GM23338 (cell line): ENCODE results near the gene CRMP1. TPM values are rescaled to one million over a fixed set of nuclear protein-coding genes. Genes with fewer than 3 reads are reported as not detected.

Experiments used
- ATAC-seq: fragments of 200-7000 bp; cut with Tn5 transposase; 3 replicates; pipeline ENCODE4 v1.9.1; 2020
- DNase-seq: peaks from one replicate; pipeline ENCODE4 v3.0.0-alpha.2; 2015; ENCODE audit warnings: low spot score
- H2AFZ ChIP-seq: fragments of 200-600 bp; sonication (generic); 2 replicates; pipeline ENCODE4 v1.8.0; 2016; ENCODE audit warnings: antibody characterized with exemption, mild to moderate bottlenecking, moderate library complexity
- H3F3A ChIP-seq: fragments of 200-600 bp; sonication (generic); replicated peaks from 2 replicates; pipeline ENCODE4 v1.8.0; 2017; ENCODE audit warnings: antibody characterized with exemption, mixed run types, low read depth
- H3K27ac ChIP-seq: fragments of 200-600 bp; sonication (generic); 2 replicates; pipeline ENCODE4 v1.6.1; 2016; ENCODE audit warnings: low read depth
- H3K27me3 ChIP-seq: fragments of 200-600 bp; sonication (generic); 2 replicates; pipeline ENCODE4 v1.8.0; 2016; ENCODE audit warnings: mild to moderate bottlenecking, mixed run types, moderate library complexity; ENCODE audit not compliant: insufficient read depth
- H3K36me3 ChIP-seq: fragments of 200-600 bp; sonication (generic); 2 replicates; pipeline ENCODE4 v1.8.0; 2016; ENCODE audit warnings: mild to moderate bottlenecking; ENCODE audit not compliant: insufficient read depth
- H3K4me1 ChIP-seq: fragments of 200-600 bp; sonication (generic); 2 replicates; pipeline ENCODE4 v1.8.0; 2016; ENCODE audit warnings: mild to moderate bottlenecking, moderate library complexity; ENCODE audit not compliant: insufficient read depth
- H3K4me2 ChIP-seq: fragments of 200-600 bp; sonication (generic); 2 replicates; pipeline ENCODE4 v1.7.1; 2017; ENCODE audit warnings: mixed run types
- H3K4me3 ChIP-seq: fragments of 200-600 bp; sonication (generic); 2 replicates; pipeline ENCODE4 v1.6.1; 2016; ENCODE audit warnings: mixed run types
- H3K79me2 ChIP-seq: fragments of 200-600 bp; sonication (generic); replicated peaks from 2 replicates; pipeline ENCODE4 v1.8.0; 2017; ENCODE audit warnings: mild to moderate bottlenecking; ENCODE audit not compliant: insufficient read depth
- H3K9me2 ChIP-seq: fragments of 200-600 bp; sonication (generic); 2 replicates; pipeline ENCODE4 v1.8.0; 2017; ENCODE audit not compliant: insufficient read depth
- H4K20me1 ChIP-seq: fragments of 200-600 bp; sonication (generic); replicated peaks from 2 replicates; pipeline ENCODE4 v1.8.0; 2017; ENCODE audit warnings: mild to moderate bottlenecking; ENCODE audit not compliant: insufficient read depth
- H3K27ac Mint-ChIP-seq: 2 replicates; pipeline ENCODE4 v1.8.0; 2020; ENCODE audit warnings: inconsistent platforms, mild to moderate bottlenecking, moderate library complexity, mixed read lengths
- H3K27me3 Mint-ChIP-seq: 3 replicates; pipeline ENCODE4 v1.8.0; 2022; ENCODE audit warnings: low read depth, mild to moderate bottlenecking, moderate library complexity, mixed read lengths, inconsistent platforms; ENCODE audit not compliant: insufficient read depth, poor library complexity
- H3K36me3 Mint-ChIP-seq: 3 replicates; pipeline ENCODE4 v1.8.0; 2021; ENCODE audit warnings: low read depth, mild to moderate bottlenecking, inconsistent platforms, moderate library complexity, mixed read lengths
- H3K4me1 Mint-ChIP-seq: 3 replicates; pipeline ENCODE4 v1.8.0; 2020; ENCODE audit warnings: mild to moderate bottlenecking, inconsistent platforms, mixed read lengths
- H3K4me3 Mint-ChIP-seq: 3 replicates; pipeline ENCODE4 v1.8.0; 2021; ENCODE audit warnings: moderate library complexity, mild to moderate bottlenecking, inconsistent platforms, mixed read lengths
- H3K9me3 Mint-ChIP-seq: 3 replicates; pipeline ENCODE4 v1.8.0; 2020; ENCODE audit warnings: moderate library complexity, mild to moderate bottlenecking, inconsistent platforms, mixed read lengths
- CREB1 ChIP-seq: fragments of 250-450 bp; sonication (Bioruptor Pico); IDR thresholded peaks from 2 replicates; pipeline ENCODE4 v1.5.0; 2020; ENCODE audit warnings: low read depth, mild to moderate bottlenecking, moderate library complexity
- EZH2phosphoT487 ChIP-seq: fragments of 200-600 bp; sonication (generic); IDR thresholded peaks from one replicate; pipeline ENCODE4 v1.8.1; 2018; ENCODE audit warnings: antibody characterized with exemption; ENCODE audit not compliant: unreplicated experiment
- NANOG ChIP-seq: IDR thresholded peaks from 2 replicates; pipeline ENCODE4 v1.6.1; 2016; ENCODE audit warnings: antibody characterized with exemption, borderline replicate concordance
- POLR2AphosphoS5 ChIP-seq: IDR thresholded peaks from 2 replicates; pipeline ENCODE4 v1.6.1; 2016; ENCODE audit warnings: antibody characterized with exemption, low read depth
- ZNF114 ChIP-seq: fragments of 250-450 bp; sonication (Bioruptor Pico); IDR thresholded peaks from 2 replicates; pipeline ENCODE4 v1.5.0; 2020; ENCODE audit warnings: mild to moderate bottlenecking, moderate library complexity
- ZNF331 ChIP-seq: fragments of 250-450 bp; sonication (Bioruptor Pico); IDR thresholded peaks from 2 replicates; pipeline ENCODE4 v1.5.0; 2020; ENCODE audit warnings: low read depth, mild to moderate bottlenecking, moderate library complexity
- ZNF462 ChIP-seq: fragments of 250-450 bp; sonication (Bioruptor Pico); IDR thresholded peaks from 2 replicates; pipeline ENCODE4 v1.5.0; 2020; ENCODE audit warnings: mild to moderate bottlenecking, moderate library complexity
- polyA plus RNA-seq: library from polyadenylated mRNA; unstranded; fragments of >200 nt; fragmentation: Nextera tagmentation; extraction: Ambion mirVana; gene quantifications from 2 replicates; pipeline ENCODE4 v1.2.1, GENCODE V29; 2016
- total RNA-seq: library from RNA; depleted of rRNA; stranded (reverse); fragments of >200 nt; shearing (Covaris generic); gene quantifications from 2 replicates; pipeline ENCODE4 v1.2.3, GENCODE V29; 2014

CRMP1 gene
- total and polyA plus RNA-seq, 2 experiments from 2014 or later, result 52.7 to 146 TPM

GRCh38 chr4:5798462-5798861 lies 94.4 kb downstream of the CRMP1 start (continued):
- no peak for TF ChIP-seq CREB1 (CRISPR knock-in tag)
- TF ChIP-seq EZH2phosphoT487, result no peak

- no peak overlapping the region for H2AFZ ChIP-seq
- H3K9me2 ChIP-seq, result no peaks in the 10 kb centered on the region
- no peak overlapping the region for H3K27ac ChIP-seq
- H3K36me3 Mint-ChIP-seq, result peaks cover 27% of the 10 kb centered on the region
- H3K36me3 ChIP-seq, result 0 out of 2 replicates have a peak, but pooled peaks cover 6% of the 10 kb centered on the region
- no peak overlapping the region for H3K4me3 ChIP-seq
- no peak overlapping the region for H3K27ac Mint-ChIP-seq
- no peaks in the 10 kb centered on the region for H3K4me1 ChIP-seq
- TF ChIP-seq NANOG (no peak), ZNF331 (CRISPR knock-in tag) (no peak)
- H3K4me3 Mint-ChIP-seq, result no peak overlapping the region
- no peaks in the 10 kb centered on the region for H3F3A ChIP-seq
- no peak overlapping the region for H3K4me2 ChIP-seq
- ATAC-seq (no peak), DNase-seq (no peak)
- no peaks in the 10 kb centered on the region for H3K9me3 Mint-ChIP-seq
- no peaks in the 10 kb centered on the region for H3K4me1 Mint-ChIP-seq
- no peaks in the 10 kb centered on the region for H3K27me3 ChIP-seq
- H3K27me3 Mint-ChIP-seq, result peaks cover 9% of the 10 kb centered on the region
- no peaks in the 10 kb centered on the region for H3K79me2 ChIP-seq
- H4K20me1 ChIP-seq, result no peaks in the 10 kb centered on the region; the same call in 1 of the 2 replicates
Observed at GRCh38 chr4:5797866-5798265, 95.0 kb downstream of the CRMP1 start.

GRCh38 chr4:5796976-5797375 lies 95.9 kb downstream of the CRMP1 start:
- ATAC-seq (no peak), DNase-seq (no peak)
- H3K4me2 ChIP-seq, result no peak overlapping the region
- H3K9me2 ChIP-seq, result no peaks in the 10 kb centered on the region
- no peak for TF ChIP-seq ZNF114 (CRISPR knock-in tag)
- TF ChIP-seq EZH2phosphoT487, result no peak
- no peak for TF ChIP-seq POLR2AphosphoS5
- no peak for TF ChIP-seq ZNF462 (CRISPR knock-in tag)
- no peak for TF ChIP-seq CREB1 (CRISPR knock-in tag)
- peaks cover 9% of the 10 kb centered on the region for H3K27me3 Mint-ChIP-seq
- peaks cover 18% of the 10 kb centered on the region for H3K36me3 Mint-ChIP-seq
- H4K20me1 ChIP-seq, result no peaks in the 10 kb centered on the region; the same call in 1 of the 2 replicates
- H3K27ac ChIP-seq, result no peak overlapping the region
- H3K79me2 ChIP-seq, result no peaks in the 10 kb centered on the region
- H3K4me3 ChIP-seq, result no peak overlapping the region
- no peaks in the 10 kb centered on the region for H3K4me1 ChIP-seq
- H3K9me3 Mint-ChIP-seq, result no peaks in the 10 kb centered on the region
- no peak overlapping the region for H3K4me3 Mint-ChIP-seq
- no peaks in the 10 kb centered on the region for H3K27me3 ChIP-seq
- no peak overlapping the region for H3K27ac Mint-ChIP-seq
- H3K36me3 ChIP-seq, result no peaks in the 10 kb centered on the region
- H3K4me1 Mint-ChIP-seq, result no peaks in the 10 kb centered on the region
- no peak overlapping the region for H2AFZ ChIP-seq
- no peaks in the 10 kb centered on the region for H3F3A ChIP-seq
